ENCODE results near the gene TUNAR. TPM values are rescaled to one million over a fixed set of nuclear protein-coding genes. Genes with fewer than 3 reads are reported as not detected.

The TUNAR gene
- total RNA-seq, 1 donor from 2014 or later = not detected

- no peaks in the 10 kb centered on the region for H3K4me1 Mint-ChIP-seq
- no peak for TF ChIP-seq CTCF (IDR thresholded peaks at IDR 0.05; ENCODE audit: unreplicated experiment)
- no peak overlapping the region for H3K4me3 Mint-ChIP-seq
- H3K9me3 Mint-ChIP-seq = no peaks in the 10 kb centered on the region
- H3K27ac Mint-ChIP-seq = no peak overlapping the region
- DNase-seq (ENCODE audit: low spot score in 2 of 2, unreplicated experiment in 2 of 2) = no peak
- H3K36me3 Mint-ChIP-seq = no peaks in the 10 kb centered on the region
- peaks cover 24% of the 10 kb centered on the region for H3K27me3 Mint-ChIP-seq (ENCODE audit: low read depth)
Observed at GRCh38 chr14:95838862-95839261, 37.8 kb upstream of the TUNAR start.

- peak in 1 of 2 experiments; percentile 24 for DNase-seq (ENCODE audit: low spot score in 2 of 2, unreplicated experiment in 2 of 2)
- no peak overlapping the region for H3K4me3 Mint-ChIP-seq
- no peak overlapping the region for H3K27ac Mint-ChIP-seq
- H3K9me3 Mint-ChIP-seq = no peaks in the 10 kb centered on the region
- no peaks in the 10 kb centered on the region for H3K4me1 Mint-ChIP-seq
- no peak for TF ChIP-seq CTCF (IDR thresholded peaks at IDR 0.05; ENCODE audit: unreplicated experiment)
- H3K27me3 Mint-ChIP-seq (ENCODE audit: low read depth) = peaks cover 19% of the 10 kb centered on the region
- no peaks in the 10 kb centered on the region for H3K36me3 Mint-ChIP-seq
Observed at GRCh38 chr14:95840094-95840700, 36.4 kb upstream of the TUNAR start.

GRCh38 chr14:95841668-95842067 is 35.0 kb upstream of the TUNAR start:
- H3K4me3 Mint-ChIP-seq = no peak overlapping the region

GRCh38 chr14:95849761-95850160 is 26.9 kb upstream of the TUNAR start:
- H3K36me3 Mint-ChIP-seq = no peaks in the 10 kb centered on the region
- no peak for DNase-seq (ENCODE audit: low spot score in 2 of 2, unreplicated experiment in 2 of 2)
- no peak overlapping the region for H3K4me3 Mint-ChIP-seq
- peaks cover 68% of the 10 kb centered on the region for H3K27me3 Mint-ChIP-seq (ENCODE audit: low read depth)
- peaks cover 4% of the 10 kb centered on the region for H3K9me3 Mint-ChIP-seq
- H3K27ac Mint-ChIP-seq = no peak overlapping the region
- H3K4me1 Mint-ChIP-seq = no peaks in the 10 kb centered on the region
- no peak for TF ChIP-seq CTCF (IDR thresholded peaks at IDR 0.05; ENCODE audit: unreplicated experiment)

More at GRCh38 chr14:95841668-95842067, 35.0 kb upstream of the TUNAR start:
- no peak overlapping the region for H3K27ac Mint-ChIP-seq
- H3K4me1 Mint-ChIP-seq = no peaks in the 10 kb centered on the region
- TF ChIP-seq CTCF (IDR thresholded peaks at IDR 0.05; ENCODE audit: unreplicated experiment) = no peak
- peak in 1 of 2 experiments; percentile 28 for DNase-seq (ENCODE audit: low spot score in 2 of 2, unreplicated experiment in 2 of 2)
- H3K9me3 Mint-ChIP-seq = no peaks in the 10 kb centered on the region
- H3K27me3 Mint-ChIP-seq (ENCODE audit: low read depth) = peaks cover 30% of the 10 kb centered on the region
- H3K36me3 Mint-ChIP-seq = no peaks in the 10 kb centered on the region

GRCh38 chr14:95850429-95850828 is 26.2 kb upstream of the TUNAR start:
- no peak overlapping the region for H3K27ac Mint-ChIP-seq
- no peaks in the 10 kb centered on the region for H3K4me1 Mint-ChIP-seq
- H3K4me3 Mint-ChIP-seq = no peak overlapping the region
- DNase-seq (ENCODE audit: low spot score in 2 of 2, unreplicated experiment in 2 of 2) = no peak
- no peaks in the 10 kb centered on the region for H3K36me3 Mint-ChIP-seq
- peaks cover 69% of the 10 kb centered on the region for H3K27me3 Mint-ChIP-seq (ENCODE audit: low read depth)
- no peak for TF ChIP-seq CTCF (IDR thresholded peaks at IDR 0.05; ENCODE audit: unreplicated experiment)
- H3K9me3 Mint-ChIP-seq = peaks cover 4% of the 10 kb centered on the region
